Measurements from ENCODE around the gene GCC2.

Gene GCC2

GRCh38 chr2:108455571-108455970 lies 6.6 kb downstream of the GCC2 start:
- in situ Hi-C loops (cut with HindIII; ENCODE audit: low pct_ligation_motif_present, low sequenced_read_pairs), result no loop called here
- no peak for DNase-seq
- Histone ChIP-seq H3K27ac (no peak overlapping the region), H3K4me3 (ENCODE audit: low read depth, low read length) (no peak overlapping the region), H3K27me3 (replicated peaks) (no peaks in the 10 kb centered on the region), H3K36me3 (replicated peaks) (peaks cover 28% of the 10 kb centered on the region)
- no peak for TF ChIP-seq CTCF (IDR thresholded peaks at IDR 0.05; ENCODE audit: low read depth, low read length, missing control alignments)

GRCh38 chr2:108458082-108458481 lies 9.1 kb downstream of the GCC2 start:
- TF ChIP-seq CTCF (IDR thresholded peaks at IDR 0.05; ENCODE audit: low read depth, low read length, missing control alignments), result no peak
- Histone ChIP-seq H3K27me3 (replicated peaks) (no peaks in the 10 kb centered on the region), H3K4me3 (ENCODE audit: low read depth, low read length) (no peak overlapping the region), H3K27ac (no peak overlapping the region), H3K36me3 (replicated peaks) (peaks cover 30% of the 10 kb centered on the region)
- in situ Hi-C loops (cut with HindIII; ENCODE audit: low pct_ligation_motif_present, low sequenced_read_pairs), result no loop called here
- no peak for DNase-seq

- in situ Hi-C loops (cut with HindIII; ENCODE audit: low pct_ligation_motif_present, low sequenced_read_pairs), result no loop called here
- Histone ChIP-seq H3K27me3 (replicated peaks) (no peaks in the 10 kb centered on the region), H3K27ac (no peak overlapping the region), H3K36me3 (replicated peaks) (peaks cover 32% of the 10 kb centered on the region), H3K4me3 (ENCODE audit: low read depth, low read length) (no peak overlapping the region)
- no peak for TF ChIP-seq CTCF (IDR thresholded peaks at IDR 0.05; ENCODE audit: low read depth, low read length, missing control alignments)
- DNase-seq, result no peak
Observed at GRCh38 chr2:108459441-108459840, 10.4 kb downstream of the GCC2 start.

GRCh38 chr2:108460345-108461037 lies 11.5 kb downstream of the GCC2 start:
- no peak overlapping the region for H3K27ac ChIP-seq

GRCh38 chr2:108477099-108477498 lies 28.1 kb downstream of the GCC2 start:
- no peak for TF ChIP-seq CTCF (IDR thresholded peaks at IDR 0.05; ENCODE audit: low read depth, low read length, missing control alignments)
- in situ Hi-C loops (cut with HindIII; ENCODE audit: low pct_ligation_motif_present, low sequenced_read_pairs), result no loop called here
- no peak for DNase-seq
- H3K36me3 ChIP-seq (replicated peaks), result peaks cover 19% of the 10 kb centered on the region
- H3K27me3 ChIP-seq (replicated peaks), result no peaks in the 10 kb centered on the region
- H3K4me3 ChIP-seq (ENCODE audit: low read depth, low read length), result no peak overlapping the region
- H3K27ac ChIP-seq, result no peak overlapping the region

More at GRCh38 chr2:108460345-108461037, 11.5 kb downstream of the GCC2 start:
- no peak for TF ChIP-seq CTCF (IDR thresholded peaks at IDR 0.05; ENCODE audit: low read depth, low read length, missing control alignments)
- Histone ChIP-seq H3K27me3 (replicated peaks) (no peaks in the 10 kb centered on the region), H3K4me3 (ENCODE audit: low read depth, low read length) (no peak overlapping the region), H3K36me3 (replicated peaks) (peaks cover 29% of the 10 kb centered on the region)
- in situ Hi-C loops (cut with HindIII; ENCODE audit: low pct_ligation_motif_present, low sequenced_read_pairs), result no loop called here
- no peak for DNase-seq

- in situ Hi-C loops (cut with HindIII; ENCODE audit: low pct_ligation_motif_present, low sequenced_read_pairs), result no loop called here
- no peak for DNase-seq
- H3K4me3 ChIP-seq (ENCODE audit: low read depth, low read length), result no peak overlapping the region
- H3K27me3 ChIP-seq (replicated peaks), result no peaks in the 10 kb centered on the region
- no peak overlapping the region for H3K27ac ChIP-seq
- TF ChIP-seq CTCF (IDR thresholded peaks at IDR 0.05; ENCODE audit: low read depth, low read length, missing control alignments), result no peak
- H3K36me3 ChIP-seq (replicated peaks), result peaks cover 14% of the 10 kb centered on the region
Observed at GRCh38 chr2:108485253-108485652, 36.2 kb downstream of the GCC2 start.

All from brain microvascular endothelial cell (primary cell).